Parathyroid adenoma (tissue), 2 donors: ENCODE results near the gene ACSM6.

ENCODE experiments used
- H2AFZ ChIP-seq: fragments of 300-600 bp; sonication (generic); one replicate; pipeline ENCODE4 v1.7.0; 2017; ENCODE audit warnings: antibody characterized with exemption, mild to moderate bottlenecking
- H3K27ac ChIP-seq: fragments of 300-600 bp; sonication (generic); one replicate; pipeline ENCODE4 v1.7.0; 2017
- H3K27me3 ChIP-seq: fragments of 300-600 bp; sonication (generic); one replicate; pipeline ENCODE4 v1.7.0; 2017; ENCODE audit warnings: low read length; ENCODE audit not compliant: control insufficient read depth, insufficient read depth
- H3K36me3 ChIP-seq: fragments of 300-600 bp; sonication (generic); one replicate; pipeline ENCODE4 v1.7.0; 2017; ENCODE audit warnings: low read length; ENCODE audit not compliant: control insufficient read depth, insufficient read depth
- H3K4me1 ChIP-seq: fragments of 300-600 bp; sonication (generic); one replicate; pipeline ENCODE4 v1.7.0; 2017; ENCODE audit warnings: control low read depth
- H3K4me2 ChIP-seq: fragments of 300-600 bp; sonication (generic); one replicate; pipeline ENCODE4 v1.7.0; 2017; ENCODE audit warnings: low read length
- H3K4me3 ChIP-seq: fragments of 300-600 bp; sonication (generic); one replicate; pipeline ENCODE4 v1.7.0; 2017; ENCODE audit warnings: low read depth, low read length
- H3K79me2 ChIP-seq: fragments of 300-600 bp; sonication (generic); one replicate; pipeline ENCODE4 v1.7.0; 2017; ENCODE audit warnings: control low read depth
- H3K9ac ChIP-seq: fragments of 300-600 bp; sonication (generic); one replicate; pipeline ENCODE4 v1.7.0; 2017; ENCODE audit warnings: mild to moderate bottlenecking
- H3K9me3 ChIP-seq: fragments of 300-600 bp; sonication (generic); one replicate; pipeline ENCODE4 v1.7.0; 2017; ENCODE audit warnings: low read length; ENCODE audit not compliant: control insufficient read depth
- CTCF ChIP-seq: fragments of 300-600 bp; sonication (generic); IDR thresholded peaks from one replicate; pipeline ENCODE4 v1.7.0; 2017; ENCODE audit warnings: antibody characterized with exemption, mild to moderate bottlenecking
- donor health status: primary hyperparathyroidism.

Gene ACSM6

GRCh38 chr10:95233377-95234034, 39.5 kb downstream of the ACSM6 start:
- no peaks in the 10 kb centered on the region for H3K9me3 ChIP-seq
- no peak overlapping the region for H3K27ac ChIP-seq
- no peaks in the 10 kb centered on the region for H3K36me3 ChIP-seq
- no peak overlapping the region for H3K4me3 ChIP-seq
- no peak for TF ChIP-seq CTCF
- peaks cover 13% of the 10 kb centered on the region for H3K4me1 ChIP-seq
- no peak overlapping the region for H3K4me2 ChIP-seq
- H2AFZ ChIP-seq: no peak overlapping the region
- H3K9ac ChIP-seq: no peak overlapping the region
- no peaks in the 10 kb centered on the region for H3K79me2 ChIP-seq
- no peaks in the 10 kb centered on the region for H3K27me3 ChIP-seq

- TF ChIP-seq CTCF: no peak
- peak overlapping the region; percentile 44 for H2AFZ ChIP-seq
- no peak overlapping the region for H3K4me2 ChIP-seq
- no peaks in the 10 kb centered on the region for H3K9me3 ChIP-seq
- H3K4me1 ChIP-seq: peaks cover 9% of the 10 kb centered on the region
- H3K79me2 ChIP-seq: no peaks in the 10 kb centered on the region
- H3K9ac ChIP-seq: no peak overlapping the region
- no peaks in the 10 kb centered on the region for H3K27me3 ChIP-seq
- H3K36me3 ChIP-seq: no peaks in the 10 kb centered on the region
- H3K27ac ChIP-seq: peak overlapping the region; percentile 56
- H3K4me3 ChIP-seq: no peak overlapping the region
These were observed 40.9 kb downstream of the ACSM6 start for GRCh38 chr10:95234951-95235350.

GRCh38 chr10:95235676-95236067, 41.6 kb downstream of the ACSM6 start:
- Histone ChIP-seq H3K9ac (no peak overlapping the region), H3K27me3 (no peaks in the 10 kb centered on the region), H2AFZ (no peak overlapping the region), H3K4me1 (peaks cover 6% of the 10 kb centered on the region), H3K9me3 (no peaks in the 10 kb centered on the region), H3K36me3 (no peaks in the 10 kb centered on the region), H3K4me2 (no peak overlapping the region), H3K79me2 (no peaks in the 10 kb centered on the region), H3K4me3 (no peak overlapping the region), H3K27ac (no peak overlapping the region)
- TF ChIP-seq CTCF: no peak

DNA sequence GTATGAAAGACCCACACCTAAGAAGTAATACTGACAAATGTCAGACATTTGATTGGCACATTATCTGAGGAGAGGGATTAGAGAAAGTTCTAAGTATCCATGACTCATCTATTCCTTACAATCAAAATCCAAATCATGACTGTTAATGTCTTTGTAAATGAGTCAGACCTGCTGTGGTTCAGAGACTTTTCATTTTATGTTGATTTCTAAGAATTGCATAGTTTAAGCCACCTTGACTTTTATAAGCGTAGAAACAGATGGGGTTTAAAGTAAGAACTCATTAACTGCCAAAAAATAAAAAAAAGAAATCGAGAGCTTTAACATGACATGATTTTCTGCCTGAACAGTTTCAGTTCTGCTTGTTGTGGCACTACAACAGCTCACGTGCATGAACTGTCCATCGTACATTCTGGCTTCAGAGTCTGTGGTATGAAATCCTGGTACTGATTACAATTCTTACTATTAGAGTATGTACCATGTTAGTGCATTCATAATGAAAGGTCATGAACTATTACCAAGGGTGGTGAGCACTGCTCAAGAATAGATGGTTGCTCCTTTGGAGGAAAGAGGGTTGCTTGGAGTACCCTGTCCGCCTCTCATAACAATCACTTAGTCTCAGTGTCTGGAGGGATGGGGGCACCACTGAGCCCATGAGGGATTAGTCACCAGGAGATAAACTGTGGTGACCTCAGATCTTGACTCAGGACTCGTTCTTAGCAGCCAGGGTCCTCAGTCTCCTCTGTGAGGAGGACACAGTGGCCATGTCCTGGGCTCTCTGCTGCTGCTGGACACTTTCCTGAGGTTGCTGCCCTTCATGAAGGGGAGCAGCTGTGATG, 42.2 kb downstream of the ACSM6 start:
- Histone ChIP-seq H3K4me3 (no peak overlapping the region), H3K36me3 (no peaks in the 10 kb centered on the region), H3K79me2 (no peaks in the 10 kb centered on the region), H3K4me1 (peaks cover 6% of the 10 kb centered on the region), H3K9me3 (no peaks in the 10 kb centered on the region), H3K4me2 (no peak overlapping the region), H2AFZ (no peak overlapping the region), H3K27me3 (no peaks in the 10 kb centered on the region), H3K9ac (no peak overlapping the region), H3K27ac (no peak overlapping the region)
- TF ChIP-seq CTCF: no peak
